Measurements from ENCODE around the gene MICA. TPM values are rescaled to one million over a fixed set of nuclear protein-coding genes. Genes with fewer than 3 reads are reported as not detected.

Gene MICA
- total RNA-seq, 1 experiment from 2014 or later, result 34.3 TPM

Other genes with a start within 250 kb of the MICA start
- gene CCHCR1, start 245.8 kb upstream of the MICA start, total RNA-seq (2014; rRNA removed; shearing (Covaris generic); ENCODE audit: low replicate concordance), result 130 and 142 TPM in 2 replicates
- gene TCF19, start 245.0 kb upstream of the MICA start, total RNA-seq (2014; rRNA removed; shearing (Covaris generic); ENCODE audit: low replicate concordance), result 34.9 and 37.6 TPM in 2 replicates
- 0.09 and 26.0 TPM in 2 replicates for gene POU5F1, start 232.9 kb upstream of the MICA start, total RNA-seq (2014; rRNA removed; shearing (Covaris generic); ENCODE audit: low replicate concordance)
- 934 and 946 TPM in 2 replicates for gene HLA-C, start 131.5 kb upstream of the MICA start, total RNA-seq (2014; rRNA removed; shearing (Covaris generic); ENCODE audit: low replicate concordance)
- 379 and 544 TPM in 2 replicates for gene HLA-B, start 46.4 kb upstream of the MICA start, total RNA-seq (2014; rRNA removed; shearing (Covaris generic); ENCODE audit: low replicate concordance)
- 11.5 and 18.2 TPM in 2 replicates for gene MICB, start 94.5 kb downstream of the MICA start, total RNA-seq (2014; rRNA removed; shearing (Covaris generic); ENCODE audit: low replicate concordance)
- not detected in 2 replicates for gene MCCD1, start 125.4 kb downstream of the MICA start, total RNA-seq (2014; rRNA removed; shearing (Covaris generic); ENCODE audit: low replicate concordance)
- gene DDX39B, start 138.4 kb downstream of the MICA start, total RNA-seq (2014; rRNA removed; shearing (Covaris generic); ENCODE audit: low replicate concordance), result 623 and 688 TPM in 2 replicates
- 0.14 and 0.64 TPM in 2 replicates for gene ATP6V1G2, start 143.0 kb downstream of the MICA start, total RNA-seq (2014; rRNA removed; shearing (Covaris generic); ENCODE audit: low replicate concordance)
- gene NFKBIL1, start 144.0 kb downstream of the MICA start, total RNA-seq (2014; rRNA removed; shearing (Covaris generic); ENCODE audit: low replicate concordance), result 52.6 and 56.1 TPM in 2 replicates
- gene LTA, start 168.7 kb downstream of the MICA start, total RNA-seq (2014; rRNA removed; shearing (Covaris generic); ENCODE audit: low replicate concordance), result not detected in 2 replicates
- gene TNF, start 172.0 kb downstream of the MICA start, total RNA-seq (2014; rRNA removed; shearing (Covaris generic); ENCODE audit: low replicate concordance), result 0.91 and 4.3 TPM in 2 replicates
- not detected in 2 replicates for gene LTB, start 178.8 kb downstream of the MICA start, total RNA-seq (2014; rRNA removed; shearing (Covaris generic); ENCODE audit: low replicate concordance)
- not detected in 2 replicates for gene LST1, start 182.7 kb downstream of the MICA start, total RNA-seq (2014; rRNA removed; shearing (Covaris generic); ENCODE audit: low replicate concordance)
- gene NCR3, start 189.4 kb downstream of the MICA start, total RNA-seq (2014; rRNA removed; shearing (Covaris generic); ENCODE audit: low replicate concordance), result not detected in 2 replicates
- gene AIF1, start 211.6 kb downstream of the MICA start, total RNA-seq (2014; rRNA removed; shearing (Covaris generic); ENCODE audit: low replicate concordance), result not detected in 2 replicates
- gene PRRC2A, start 217.1 kb downstream of the MICA start, total RNA-seq (2014; rRNA removed; shearing (Covaris generic); ENCODE audit: low replicate concordance), result 31.0 and 36.2 TPM in 2 replicates
- 286 and 338 TPM in 2 replicates for gene BAG6, start 249.1 kb downstream of the MICA start, total RNA-seq (2014; rRNA removed; shearing (Covaris generic); ENCODE audit: low replicate concordance)

Measured in Caki2 (cell line).